Measurements from ENCODE around the gene MERTK.

MERTK gene

DNA sequence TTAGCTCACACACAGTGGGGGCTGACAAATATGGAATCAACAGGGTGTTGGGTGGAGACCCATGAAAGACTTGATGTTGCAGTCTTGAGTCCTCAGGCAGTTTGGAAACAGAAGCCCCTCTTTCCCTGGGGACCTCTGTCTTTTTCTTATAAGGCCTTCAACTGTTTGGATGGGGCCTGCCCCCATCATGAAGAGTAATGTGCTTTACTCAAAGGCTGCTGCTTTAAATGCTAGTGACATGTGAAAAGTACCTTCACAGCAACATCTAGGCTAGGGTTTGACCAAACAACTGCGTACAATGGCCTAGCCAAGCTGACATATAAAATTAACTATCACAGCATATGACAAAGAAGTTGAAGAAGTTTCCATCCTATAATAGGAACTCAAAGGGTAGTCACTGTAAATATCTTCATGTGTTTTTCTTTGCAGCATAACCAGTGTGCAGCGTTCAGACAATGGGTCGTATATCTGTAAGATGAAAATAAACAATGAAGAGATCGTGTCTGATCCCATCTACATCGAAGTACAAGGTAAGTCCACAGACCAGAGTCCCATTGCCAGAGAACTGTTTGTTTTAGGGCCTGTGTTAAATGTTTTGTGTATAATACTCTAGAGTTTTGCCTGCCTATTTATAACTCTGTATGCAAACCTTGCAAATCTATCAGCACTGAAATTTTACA is 46.3 kb downstream of the MERTK start:
- TF ChIP-seq, protein P1, sequence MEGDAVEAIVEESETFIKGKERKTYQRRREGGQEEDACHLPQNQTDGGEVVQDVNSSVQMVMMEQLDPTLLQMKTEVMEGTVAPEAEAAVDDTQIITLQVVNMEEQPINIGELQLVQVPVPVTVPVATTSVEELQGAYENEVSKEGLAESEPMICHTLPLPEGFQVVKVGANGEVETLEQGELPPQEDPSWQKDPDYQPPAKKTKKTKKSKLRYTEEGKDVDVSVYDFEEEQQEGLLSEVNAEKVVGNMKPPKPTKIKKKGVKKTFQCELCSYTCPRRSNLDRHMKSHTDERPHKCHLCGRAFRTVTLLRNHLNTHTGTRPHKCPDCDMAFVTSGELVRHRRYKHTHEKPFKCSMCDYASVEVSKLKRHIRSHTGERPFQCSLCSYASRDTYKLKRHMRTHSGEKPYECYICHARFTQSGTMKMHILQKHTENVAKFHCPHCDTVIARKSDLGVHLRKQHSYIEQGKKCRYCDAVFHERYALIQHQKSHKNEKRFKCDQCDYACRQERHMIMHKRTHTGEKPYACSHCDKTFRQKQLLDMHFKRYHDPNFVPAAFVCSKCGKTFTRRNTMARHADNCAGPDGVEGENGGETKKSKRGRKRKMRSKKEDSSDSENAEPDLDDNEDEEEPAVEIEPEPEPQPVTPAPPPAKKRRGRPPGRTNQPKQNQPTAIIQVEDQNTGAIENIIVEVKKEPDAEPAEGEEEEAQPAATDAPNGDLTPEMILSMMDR (IDR thresholded peaks at IDR 0.05; ENCODE audit: low read depth, low read length): no peak
- DNase-seq (ENCODE audit: extremely low read depth, low read depth): no peak

DNA sequence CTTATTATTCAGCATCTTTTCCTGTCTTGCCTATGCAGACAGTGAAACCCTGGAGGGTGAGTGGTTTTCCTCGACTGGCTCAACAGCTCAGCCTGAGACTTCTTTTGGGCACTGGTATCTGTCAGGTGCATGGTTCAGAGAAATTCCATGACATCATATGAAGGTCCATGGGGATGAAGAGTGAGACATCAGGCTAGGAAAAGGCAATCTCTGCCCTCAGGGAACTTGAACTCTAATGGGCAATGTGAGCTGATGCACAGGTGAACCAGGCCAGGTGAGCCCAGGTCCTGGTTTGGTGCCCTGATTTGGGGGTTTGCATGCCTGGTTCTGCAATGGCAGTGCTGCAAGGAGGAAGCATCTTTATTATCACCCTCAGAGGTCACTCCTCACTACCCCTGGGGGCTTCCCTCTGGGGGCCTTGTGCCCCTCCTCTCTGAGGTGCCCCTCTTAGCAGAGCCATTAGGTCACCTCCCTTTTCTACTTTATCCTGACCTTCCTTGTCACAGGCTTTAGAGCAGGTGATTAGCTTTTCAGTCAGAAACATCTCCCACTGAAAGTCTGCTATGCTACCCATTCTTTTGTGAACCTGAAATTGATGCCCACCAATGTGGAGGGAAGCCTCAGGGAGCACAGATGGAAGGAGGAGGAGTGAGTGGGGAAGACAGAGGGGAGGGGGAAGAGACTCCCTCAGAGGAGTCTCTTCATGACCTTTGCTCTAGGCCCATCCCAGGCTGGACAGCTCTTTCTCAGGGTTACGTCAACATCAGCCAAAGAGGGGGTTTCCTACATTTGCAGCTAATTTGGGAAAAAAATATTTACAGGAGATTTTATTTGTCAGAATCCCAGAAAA is 47.3 kb downstream of the MERTK start:
- TF ChIP-seq, protein P1 (IDR thresholded peaks at IDR 0.05; ENCODE audit: low read depth, low read length): no peak
- DNase-seq (ENCODE audit: extremely low read depth, low read depth): no peak

DNA sequence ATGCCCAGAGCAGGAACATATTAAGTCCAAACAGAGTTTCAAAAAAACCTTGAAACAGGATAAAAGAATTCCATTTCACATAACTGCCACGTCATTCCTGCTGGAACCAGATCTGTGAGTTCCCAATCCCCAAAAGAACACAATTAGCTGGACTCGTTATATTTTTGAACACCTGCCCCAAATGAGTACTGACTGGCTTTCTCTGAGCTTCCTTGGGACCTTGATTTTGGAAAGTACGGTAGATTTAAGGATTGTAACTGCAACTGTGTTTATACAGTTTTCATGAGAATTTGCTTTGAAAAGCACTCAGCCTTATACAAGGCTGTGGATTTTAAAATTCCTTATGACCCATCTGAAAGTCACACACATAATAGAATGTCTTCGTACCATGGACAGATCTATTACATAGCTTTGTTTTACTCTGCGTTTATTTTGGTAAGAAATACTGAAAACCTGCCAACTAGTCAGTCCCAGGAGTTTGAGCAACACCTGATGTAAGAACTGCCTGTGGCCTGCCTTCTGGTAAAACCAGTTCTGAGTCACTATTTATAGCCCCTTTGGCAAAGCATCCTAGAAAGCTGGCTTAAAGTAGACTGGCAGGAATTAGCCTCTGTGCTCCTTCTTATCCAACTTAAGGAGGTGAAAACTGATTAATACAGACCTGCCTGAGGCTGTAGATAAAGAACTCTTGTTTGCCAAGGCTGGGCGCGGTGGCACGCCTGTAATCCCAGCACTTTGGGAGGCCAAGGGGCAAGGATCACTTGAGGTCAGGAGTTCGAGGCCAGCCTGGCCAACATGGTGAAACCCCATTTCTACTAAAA is 48.1 kb downstream of the MERTK start:
- TF ChIP-seq, protein P1 (IDR thresholded peaks at IDR 0.05; ENCODE audit: low read depth, low read length): no peak
- peak; percentile 92 for DNase-seq (ENCODE audit: extremely low read depth, low read depth)

DNA sequence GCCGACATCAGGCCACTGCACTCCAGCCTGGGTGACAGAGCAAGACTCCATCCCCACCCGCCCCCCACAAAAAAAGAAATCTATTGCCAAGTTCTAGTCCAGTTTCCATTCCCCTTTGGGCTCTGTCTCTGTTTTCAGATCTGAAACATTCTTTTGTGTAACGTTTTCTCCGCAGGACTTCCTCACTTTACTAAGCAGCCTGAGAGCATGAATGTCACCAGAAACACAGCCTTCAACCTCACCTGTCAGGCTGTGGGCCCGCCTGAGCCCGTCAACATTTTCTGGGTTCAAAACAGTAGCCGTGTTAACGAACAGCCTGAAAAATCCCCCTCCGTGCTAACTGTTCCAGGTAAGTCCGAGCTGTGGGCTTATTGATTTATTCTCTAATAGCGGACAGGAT is 48.8 kb downstream of the MERTK start:
- TF ChIP-seq, protein P1 (IDR thresholded peaks at IDR 0.05; ENCODE audit: low read depth, low read length): no peak
- no peak for DNase-seq (ENCODE audit: extremely low read depth, low read depth)

DNA sequence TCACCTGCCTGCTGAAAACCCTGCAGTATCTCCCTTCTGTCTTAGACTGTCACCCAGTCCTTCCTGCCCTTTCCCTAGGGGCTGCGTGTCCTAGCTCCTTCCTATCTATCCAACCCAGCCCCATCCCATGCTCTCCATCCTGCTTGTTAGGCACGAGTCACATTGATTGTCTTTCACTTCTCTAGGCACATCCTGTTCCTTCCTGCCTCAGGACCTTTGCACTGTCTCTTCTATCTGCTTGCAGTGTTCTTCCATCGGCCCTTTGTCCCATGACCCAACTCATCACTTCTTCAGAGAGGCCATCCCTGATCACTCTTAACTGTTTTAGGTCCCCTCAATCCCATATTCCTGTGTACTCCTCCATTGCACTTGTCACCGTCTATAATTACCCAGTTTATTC is 50.4 kb downstream of the MERTK start:
- TF ChIP-seq, protein P1 (IDR thresholded peaks at IDR 0.05; ENCODE audit: low read depth, low read length): no peak
- DNase-seq (ENCODE audit: extremely low read depth, low read depth): no peak

DNA sequence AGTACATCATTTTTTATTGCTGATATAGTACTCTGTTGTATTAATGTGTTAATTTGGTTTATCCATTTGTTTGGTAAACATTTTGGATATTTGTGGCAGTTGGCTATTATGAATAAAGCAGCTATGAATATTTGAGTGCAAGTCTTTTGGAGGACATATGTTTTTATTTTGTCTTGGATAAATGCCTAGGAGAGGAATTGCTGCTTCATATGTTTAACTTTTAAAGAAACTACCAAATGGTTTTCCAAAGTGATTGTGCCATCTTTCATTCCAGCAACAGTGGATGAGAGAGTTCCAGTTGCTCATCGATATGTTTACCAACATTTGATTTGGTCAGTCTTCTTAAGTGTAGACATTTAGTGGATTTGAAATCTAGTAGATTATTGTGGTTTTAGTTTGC is 51.8 kb downstream of the MERTK start:
- TF ChIP-seq, protein P1 (IDR thresholded peaks at IDR 0.05; ENCODE audit: low read depth, low read length): no peak
- DNase-seq (ENCODE audit: extremely low read depth, low read depth): peak; percentile 18

All from AG09319 (cell line).